Measurements from ENCODE around the gene NALCN. TPM values are rescaled to one million over a fixed set of nuclear protein-coding genes. Genes with fewer than 3 reads are reported as not detected.

NALCN gene
- total RNA-seq, 1 experiment from 2014 or later: 8.5 TPM

DNA sequence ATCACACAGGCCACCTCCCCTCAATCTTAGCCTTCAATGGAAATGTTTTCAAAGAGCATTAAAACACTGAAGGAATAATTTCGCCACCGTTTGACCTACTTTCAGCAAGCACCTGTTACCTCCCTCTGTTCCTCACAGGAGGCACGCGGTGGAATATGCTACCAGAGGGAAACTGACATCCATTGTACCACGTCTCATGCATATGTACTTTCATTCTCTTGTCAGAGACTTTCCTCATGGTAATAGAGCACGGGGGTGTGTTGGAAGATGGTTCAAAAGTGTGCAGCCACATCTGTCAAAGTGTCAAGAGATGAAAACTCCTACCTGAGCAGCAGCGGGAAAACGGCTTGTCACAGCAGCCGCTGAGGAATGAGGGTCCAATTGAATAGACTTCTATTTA is 143.4 kb downstream of the NALCN start:
- Mint-ChIP-seq H3K9me3 (ENCODE audit: unreplicated experiment) (no peaks in the 10 kb centered on the region), H3K4me1 (ENCODE audit: insufficient read depth, unreplicated experiment) (no peaks in the 10 kb centered on the region), H3K27ac (ENCODE audit: low read depth, unreplicated experiment) (no peak overlapping the region), H3K36me3 (ENCODE audit: insufficient read depth, unreplicated experiment) (no peaks in the 10 kb centered on the region), H3K4me3 (ENCODE audit: unreplicated experiment) (no peak overlapping the region), H3K27me3 (ENCODE audit: insufficient read depth, unreplicated experiment) (no peaks in the 10 kb centered on the region)
- no TSS peak for BruUV-seq (replicated peaks)
- TF ChIP-seq, protein P1, sequence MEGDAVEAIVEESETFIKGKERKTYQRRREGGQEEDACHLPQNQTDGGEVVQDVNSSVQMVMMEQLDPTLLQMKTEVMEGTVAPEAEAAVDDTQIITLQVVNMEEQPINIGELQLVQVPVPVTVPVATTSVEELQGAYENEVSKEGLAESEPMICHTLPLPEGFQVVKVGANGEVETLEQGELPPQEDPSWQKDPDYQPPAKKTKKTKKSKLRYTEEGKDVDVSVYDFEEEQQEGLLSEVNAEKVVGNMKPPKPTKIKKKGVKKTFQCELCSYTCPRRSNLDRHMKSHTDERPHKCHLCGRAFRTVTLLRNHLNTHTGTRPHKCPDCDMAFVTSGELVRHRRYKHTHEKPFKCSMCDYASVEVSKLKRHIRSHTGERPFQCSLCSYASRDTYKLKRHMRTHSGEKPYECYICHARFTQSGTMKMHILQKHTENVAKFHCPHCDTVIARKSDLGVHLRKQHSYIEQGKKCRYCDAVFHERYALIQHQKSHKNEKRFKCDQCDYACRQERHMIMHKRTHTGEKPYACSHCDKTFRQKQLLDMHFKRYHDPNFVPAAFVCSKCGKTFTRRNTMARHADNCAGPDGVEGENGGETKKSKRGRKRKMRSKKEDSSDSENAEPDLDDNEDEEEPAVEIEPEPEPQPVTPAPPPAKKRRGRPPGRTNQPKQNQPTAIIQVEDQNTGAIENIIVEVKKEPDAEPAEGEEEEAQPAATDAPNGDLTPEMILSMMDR (IDR thresholded peaks at IDR 0.05; ENCODE audit: unreplicated experiment): no peak
- ChIA-PET CTCF (no interaction called here), POLR2A (no interaction called here)
- no peak for DNase-seq (ENCODE audit: unreplicated experiment)
- intact Hi-C loops (cut with micrococcal nuclease): no loop called here

DNA sequence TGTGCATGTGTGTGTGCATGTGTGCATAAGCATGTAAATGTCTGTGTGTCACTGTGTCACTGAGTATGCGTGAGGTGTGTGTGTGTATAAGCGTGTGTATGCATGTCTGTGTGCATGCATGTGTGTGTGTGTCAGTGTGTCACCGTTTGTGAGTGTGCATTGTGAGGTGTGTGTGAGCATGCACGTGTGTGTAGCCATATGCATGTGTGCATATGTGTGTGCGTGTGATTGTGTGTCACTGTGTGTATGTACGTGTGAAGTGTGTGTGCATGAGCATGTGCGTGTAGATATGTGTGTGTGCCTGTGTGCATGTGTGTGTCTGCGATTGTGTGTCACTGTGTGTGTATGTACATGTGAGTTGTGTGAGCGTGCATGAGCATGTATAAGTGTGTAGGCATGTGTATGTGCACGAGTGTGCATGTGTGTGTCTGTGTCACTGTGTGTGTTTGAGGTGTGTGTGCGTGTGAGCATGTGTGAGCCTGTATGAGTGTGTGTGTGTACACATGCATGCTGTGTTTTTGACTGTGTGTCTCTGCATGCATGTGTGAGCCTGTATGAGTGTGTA is 144.5 kb downstream of the NALCN start:
- no peaks in the 10 kb centered on the region for H3K27me3 Mint-ChIP-seq (ENCODE audit: insufficient read depth, unreplicated experiment)
- H3K4me3 Mint-ChIP-seq (ENCODE audit: unreplicated experiment): no peak overlapping the region
- ChIA-PET POLR2A (no interaction called here), CTCF (no interaction called here)
- no peak for DNase-seq (ENCODE audit: unreplicated experiment)
- BruUV-seq (replicated peaks): no TSS peak
- intact Hi-C loops (cut with micrococcal nuclease): no loop called here
- H3K4me1 Mint-ChIP-seq (ENCODE audit: insufficient read depth, unreplicated experiment): no peaks in the 10 kb centered on the region
- H3K9me3 Mint-ChIP-seq (ENCODE audit: unreplicated experiment): no peaks in the 10 kb centered on the region
- H3K36me3 Mint-ChIP-seq (ENCODE audit: insufficient read depth, unreplicated experiment): no peaks in the 10 kb centered on the region
- H3K27ac Mint-ChIP-seq (ENCODE audit: low read depth, unreplicated experiment): no peak overlapping the region
- TF ChIP-seq, protein P1 (IDR thresholded peaks at IDR 0.05; ENCODE audit: unreplicated experiment): no peak

DNA sequence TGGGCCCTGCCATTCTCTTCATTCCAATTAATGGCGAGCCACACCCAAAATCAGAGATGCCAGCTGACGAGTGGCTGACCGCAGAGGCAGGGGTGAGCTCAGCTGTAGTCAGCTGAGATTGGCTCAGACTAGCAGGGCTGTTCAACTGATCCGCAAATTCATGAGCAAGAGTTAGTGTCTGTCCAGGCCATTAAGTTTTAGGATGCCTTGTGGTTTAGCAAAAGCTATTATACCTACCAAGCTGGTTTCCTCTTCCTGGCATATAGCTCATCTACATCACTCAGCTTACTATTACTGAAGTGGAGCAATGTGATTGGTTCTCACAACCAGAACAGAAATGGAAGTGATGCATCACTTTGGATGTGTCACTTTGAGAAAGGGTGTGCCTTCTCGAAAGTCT is 148.7 kb downstream of the NALCN start:
- ChIA-PET POLR2A (interaction anchor here (1.1 kb wide), 1 partner anchor 16 kb away, joined by 3 read pairs; no protein-coding TSS in a partner anchor), CTCF (interaction anchor here (0.6 kb wide), 1 partner anchor 36 kb away, joined by 3 read pairs; no protein-coding TSS in a partner anchor)
- intact Hi-C loops (cut with micrococcal nuclease): no loop called here
- DNase-seq (ENCODE audit: unreplicated experiment): no peak
- TF ChIP-seq, protein P1 (IDR thresholded peaks at IDR 0.05; ENCODE audit: unreplicated experiment): no peak
- BruUV-seq (replicated peaks): no TSS peak
- no peaks in the 10 kb centered on the region for H3K27me3 Mint-ChIP-seq (ENCODE audit: insufficient read depth, unreplicated experiment)
- no peak overlapping the region for H3K27ac Mint-ChIP-seq (ENCODE audit: low read depth, unreplicated experiment)
- no peaks in the 10 kb centered on the region for H3K9me3 Mint-ChIP-seq (ENCODE audit: unreplicated experiment)
- no peaks in the 10 kb centered on the region for H3K4me1 Mint-ChIP-seq (ENCODE audit: insufficient read depth, unreplicated experiment)
- no peak overlapping the region for H3K4me3 Mint-ChIP-seq (ENCODE audit: unreplicated experiment)
- H3K36me3 Mint-ChIP-seq (ENCODE audit: insufficient read depth, unreplicated experiment): no peaks in the 10 kb centered on the region

DNA sequence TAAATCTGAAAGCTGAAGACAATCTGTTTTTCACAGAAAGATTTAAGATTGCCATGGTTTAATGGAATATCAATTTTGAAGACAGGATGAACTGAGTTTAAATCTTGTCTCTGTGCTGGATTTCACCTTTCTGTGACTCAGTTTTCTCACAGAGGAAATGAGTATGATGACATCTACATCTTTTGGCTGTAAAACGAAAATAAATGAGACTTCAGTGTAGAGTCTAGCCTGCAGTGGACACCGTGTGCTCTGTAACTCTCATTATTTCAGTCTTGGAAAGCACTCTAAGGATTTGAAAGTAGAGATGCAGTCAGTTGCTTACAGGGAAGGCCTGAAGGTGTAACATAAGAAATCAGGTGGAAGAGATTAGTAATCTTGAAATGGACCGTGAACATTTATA is 150.4 kb downstream of the NALCN start:
- Mint-ChIP-seq H3K4me1 (ENCODE audit: insufficient read depth, unreplicated experiment) (no peaks in the 10 kb centered on the region), H3K36me3 (ENCODE audit: insufficient read depth, unreplicated experiment) (no peaks in the 10 kb centered on the region), H3K27me3 (ENCODE audit: insufficient read depth, unreplicated experiment) (no peaks in the 10 kb centered on the region), H3K4me3 (ENCODE audit: unreplicated experiment) (no peak overlapping the region), H3K27ac (ENCODE audit: low read depth, unreplicated experiment) (peak overlapping the region; percentile 31), H3K9me3 (ENCODE audit: unreplicated experiment) (no peaks in the 10 kb centered on the region)
- no TSS peak for BruUV-seq (replicated peaks)
- peak; percentile 22 for DNase-seq (ENCODE audit: unreplicated experiment)
- intact Hi-C loops (cut with micrococcal nuclease): no loop called here
- ChIA-PET CTCF (no interaction called here), POLR2A (no interaction called here)
- TF ChIP-seq, protein P1 (IDR thresholded peaks at IDR 0.05; ENCODE audit: unreplicated experiment): no peak
